ENCODE measurements around the gene DCTN5. TPM values are rescaled to one million over a fixed set of nuclear protein-coding genes. Genes with fewer than 3 reads are reported as not detected.
"Not testable (repeated sequence)": the region's sequence is repeated elsewhere in the genome, so short reads cannot be mapped to it uniquely, and the experiment has no call there.

Gene DCTN5
- total and polyA plus RNA-seq, 9 donors: 9.2 to 64.6 (median 34.6) TPM

GRCh38 chr16:23716484-23716883, 75.2 kb downstream of the DCTN5 start:
- TF ChIP-seq POLR2A (IDR thresholded peaks at IDR 0.05) (no peak), CTCF (IDR thresholded peaks at IDR 0.05) (no peak), EP300 (IDR thresholded peaks at IDR 0.05) (no peak)
- Histone ChIP-seq H3K4me3 (no peak overlapping the region), H3K36me3 (no peaks in the 10 kb centered on the region), H3K4me1 (ENCODE audit: insufficient read depth) (no peaks in the 10 kb centered on the region), H3K9me3 (no peaks in the 10 kb centered on the region), H3K27ac (no peak overlapping the region), H3K27me3 (no peaks in the 10 kb centered on the region)
- WGBS, 3 donors: 80 to 84% (median 81%) methylated on average over 5 of the region's 5 CpGs
- intact Hi-C loops (cut with DNase I): no loop called here
- DNase-seq: no peak

- DNase-seq; H3K4me1 ChIP-seq (ENCODE audit: insufficient read depth); H3K4me3 ChIP-seq; H3K27ac ChIP-seq; H3K27me3 ChIP-seq; H3K36me3 ChIP-seq; intact Hi-C loops (cut with DNase I); H3K9me3 ChIP-seq: not testable (repeated sequence)
- 78 to 80% (median 78%) methylated on average over 9 of the region's 9 CpGs for WGBS, 3 donors
Measured at GRCh38 chr16:23722613-23723240, 81.5 kb downstream of the DCTN5 start.

DNA sequence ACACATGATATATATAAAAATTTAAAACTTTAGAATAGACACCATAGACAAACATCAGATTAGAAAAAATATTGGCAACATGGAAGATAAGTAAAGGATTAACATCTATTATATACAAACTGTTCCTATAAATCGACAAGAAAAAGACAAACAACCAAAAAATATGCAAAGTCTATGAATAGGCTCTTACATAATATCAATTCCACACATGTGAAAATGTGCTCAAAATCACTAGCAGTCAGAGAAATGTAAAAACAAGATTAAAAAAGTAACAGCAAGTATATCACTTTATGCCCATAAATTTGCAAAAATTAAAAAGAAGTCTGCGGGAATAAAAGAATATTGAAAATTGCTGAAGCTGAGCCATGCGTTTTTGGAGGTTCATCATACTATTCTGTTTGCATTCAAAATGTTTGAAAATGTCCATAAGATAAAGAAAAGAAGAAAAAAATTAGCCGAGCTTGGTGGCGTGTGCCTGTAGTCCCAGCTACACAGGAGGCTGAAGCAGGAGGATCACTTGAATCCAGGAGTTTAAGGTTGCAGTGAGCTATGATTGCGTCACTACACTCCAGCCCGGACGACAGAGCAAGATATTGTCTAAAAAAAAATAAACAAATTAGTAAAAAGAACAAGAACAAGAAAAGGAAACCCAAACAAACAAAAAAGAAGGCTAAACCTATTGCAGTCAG, 83.0 kb downstream of the DCTN5 start:
- DNase-seq: no peak

DNA sequence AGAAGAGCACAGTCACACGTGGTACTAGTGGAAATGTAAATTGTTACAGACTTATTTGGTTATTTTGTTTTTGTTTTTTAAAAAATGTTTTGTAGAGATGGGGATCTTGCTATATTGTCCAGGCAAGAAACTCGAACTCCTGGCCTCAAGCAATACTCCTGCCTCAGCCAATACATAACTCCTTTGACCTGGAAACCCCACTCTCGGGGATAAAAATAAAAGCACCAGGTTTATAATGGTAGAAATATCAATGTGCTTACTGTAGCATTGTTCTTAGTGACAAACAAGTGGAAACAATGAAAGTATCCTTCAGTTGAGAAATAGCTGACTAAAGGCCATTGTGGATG, 83.5 kb downstream of the DCTN5 start:
- 48 to 65% (median 54%) methylated on average over 3 of the region's 3 CpGs for WGBS, 3 donors
- no peaks in the 10 kb centered on the region for H3K36me3 ChIP-seq
- no peak overlapping the region for H3K27ac ChIP-seq
- H3K27me3 ChIP-seq: no peaks in the 10 kb centered on the region
- intact Hi-C loops (cut with DNase I): no loop called here
- TF ChIP-seq CTCF (IDR thresholded peaks at IDR 0.05) (no peak), EP300 (IDR thresholded peaks at IDR 0.05) (no peak), POLR2A (IDR thresholded peaks at IDR 0.05) (no peak)
- no peak for DNase-seq
- no peaks in the 10 kb centered on the region for H3K4me1 ChIP-seq (ENCODE audit: insufficient read depth)
- no peak overlapping the region for H3K4me3 ChIP-seq
- no peaks in the 10 kb centered on the region for H3K9me3 ChIP-seq

More for the DNA sequence above, 83.0 kb downstream of the DCTN5 start:
- TF ChIP-seq POLR2A (IDR thresholded peaks at IDR 0.05): no peak
- TF ChIP-seq CTCF (IDR thresholded peaks at IDR 0.05): no peak
- no peak for TF ChIP-seq EP300 (IDR thresholded peaks at IDR 0.05)
- no peak overlapping the region for H3K27ac ChIP-seq
- H3K36me3 ChIP-seq: no peaks in the 10 kb centered on the region
- intact Hi-C loops (cut with DNase I): no loop called here
- no peaks in the 10 kb centered on the region for H3K9me3 ChIP-seq
- no peak overlapping the region for H3K4me3 ChIP-seq
- no peaks in the 10 kb centered on the region for H3K27me3 ChIP-seq
- no peaks in the 10 kb centered on the region for H3K4me1 ChIP-seq (ENCODE audit: insufficient read depth)
- 56 to 72% (median 64%) methylated on average over 8 of the region's 8 CpGs for WGBS, 3 donors

- Histone ChIP-seq H3K9me3 (no peaks in the 10 kb centered on the region), H3K36me3 (no peaks in the 10 kb centered on the region), H3K4me1 (ENCODE audit: insufficient read depth) (no peaks in the 10 kb centered on the region), H3K27ac (no peak overlapping the region), H3K27me3 (no peaks in the 10 kb centered on the region), H3K4me3 (no peak overlapping the region)
- intact Hi-C loops (cut with DNase I): no loop called here
- no peak for DNase-seq
- TF ChIP-seq EP300 (IDR thresholded peaks at IDR 0.05) (no peak), CTCF (IDR thresholded peaks at IDR 0.05) (no peak)
- WGBS, 3 donors: 84 to 92% (median 84%) methylated on average over 3 of the region's 3 CpGs
Measured at GRCh38 chr16:23726710-23727109, 85.4 kb downstream of the DCTN5 start.
